ENCODE data around the gene RNF217.
A peak's percentile ranks its signal among the peaks of the same experiment; 100 is the strongest.

RNF217 gene

DNA sequence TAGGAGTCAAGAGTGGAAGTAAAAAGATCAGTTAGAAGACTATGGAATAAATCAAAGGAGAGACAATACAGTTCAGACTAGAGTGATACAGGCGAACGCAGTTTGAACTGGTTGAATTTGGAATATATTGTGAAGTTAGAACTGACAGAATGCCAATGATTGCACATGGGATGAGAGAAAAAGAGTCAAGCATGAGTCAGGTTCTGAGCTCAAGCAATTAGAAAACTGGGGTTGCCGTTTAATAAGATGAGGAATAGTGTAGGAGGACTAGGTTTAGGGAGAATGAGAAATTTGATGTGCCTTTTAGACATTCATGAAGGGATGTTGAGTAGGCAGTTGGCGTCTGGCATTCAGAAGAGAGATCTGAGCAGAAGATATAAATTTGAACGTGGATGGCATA lies 8.0 kb downstream of the RNF217 start:
- TF ChIP-seq, protein P1, sequence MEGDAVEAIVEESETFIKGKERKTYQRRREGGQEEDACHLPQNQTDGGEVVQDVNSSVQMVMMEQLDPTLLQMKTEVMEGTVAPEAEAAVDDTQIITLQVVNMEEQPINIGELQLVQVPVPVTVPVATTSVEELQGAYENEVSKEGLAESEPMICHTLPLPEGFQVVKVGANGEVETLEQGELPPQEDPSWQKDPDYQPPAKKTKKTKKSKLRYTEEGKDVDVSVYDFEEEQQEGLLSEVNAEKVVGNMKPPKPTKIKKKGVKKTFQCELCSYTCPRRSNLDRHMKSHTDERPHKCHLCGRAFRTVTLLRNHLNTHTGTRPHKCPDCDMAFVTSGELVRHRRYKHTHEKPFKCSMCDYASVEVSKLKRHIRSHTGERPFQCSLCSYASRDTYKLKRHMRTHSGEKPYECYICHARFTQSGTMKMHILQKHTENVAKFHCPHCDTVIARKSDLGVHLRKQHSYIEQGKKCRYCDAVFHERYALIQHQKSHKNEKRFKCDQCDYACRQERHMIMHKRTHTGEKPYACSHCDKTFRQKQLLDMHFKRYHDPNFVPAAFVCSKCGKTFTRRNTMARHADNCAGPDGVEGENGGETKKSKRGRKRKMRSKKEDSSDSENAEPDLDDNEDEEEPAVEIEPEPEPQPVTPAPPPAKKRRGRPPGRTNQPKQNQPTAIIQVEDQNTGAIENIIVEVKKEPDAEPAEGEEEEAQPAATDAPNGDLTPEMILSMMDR (IDR thresholded peaks at IDR 0.05; ENCODE audit: low read length, missing control alignments), result no peak
- H3K4me3 ChIP-seq (replicated peaks; ENCODE audit: low read depth, low read length), result no peak overlapping the region
- no peak for DNase-seq (ENCODE audit: low read depth)

DNA sequence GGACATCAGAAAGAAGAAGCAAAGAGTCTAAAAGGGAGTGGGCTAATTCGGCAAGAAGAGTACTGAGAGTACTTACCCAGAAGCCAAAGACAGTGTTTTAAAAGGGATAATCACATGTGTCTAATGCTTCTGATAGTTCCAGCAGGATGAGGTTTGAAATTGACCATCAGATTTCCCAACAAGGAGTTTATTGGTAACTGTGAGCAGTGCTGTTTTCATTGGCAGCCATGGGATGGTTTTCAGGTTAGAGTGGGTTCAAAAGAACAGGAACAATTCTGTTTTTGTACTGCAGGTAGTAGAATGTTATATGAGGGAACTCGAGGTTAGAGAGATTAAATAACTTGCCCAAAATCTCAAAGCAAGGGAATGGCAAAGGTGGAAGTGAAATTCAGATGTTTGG lies 8.5 kb downstream of the RNF217 start:
- no peak for DNase-seq (ENCODE audit: low read depth)
- TF ChIP-seq, protein P1 (IDR thresholded peaks at IDR 0.05; ENCODE audit: low read length, missing control alignments), result no peak
- no peak overlapping the region for H3K4me3 ChIP-seq (replicated peaks; ENCODE audit: low read depth, low read length)

DNA sequence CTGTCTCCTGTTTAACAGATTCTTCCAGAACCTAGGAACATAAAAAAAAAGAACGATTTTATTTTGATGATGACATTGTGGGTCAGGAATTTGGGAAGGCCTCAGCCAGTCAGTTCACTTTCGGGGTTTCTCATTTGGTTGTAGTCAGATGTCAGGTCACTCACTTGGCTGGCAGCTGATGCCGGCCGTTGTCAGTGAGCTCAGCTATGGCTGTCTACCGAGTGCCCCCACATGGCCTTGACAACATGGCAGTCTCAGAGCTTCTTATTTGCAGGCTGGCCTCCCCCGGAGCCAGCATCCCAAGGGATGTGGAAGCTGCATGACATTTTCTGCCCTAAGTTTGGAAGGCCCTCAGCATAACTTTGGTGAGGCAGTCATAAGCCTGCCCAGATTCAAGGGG lies 11.5 kb downstream of the RNF217 start:
- DNase-seq (ENCODE audit: low read depth), result no peak
- TF ChIP-seq, protein P1 (IDR thresholded peaks at IDR 0.05; ENCODE audit: low read length, missing control alignments), result no peak
- H3K4me3 ChIP-seq (replicated peaks; ENCODE audit: low read depth, low read length), result no peak overlapping the region

DNA sequence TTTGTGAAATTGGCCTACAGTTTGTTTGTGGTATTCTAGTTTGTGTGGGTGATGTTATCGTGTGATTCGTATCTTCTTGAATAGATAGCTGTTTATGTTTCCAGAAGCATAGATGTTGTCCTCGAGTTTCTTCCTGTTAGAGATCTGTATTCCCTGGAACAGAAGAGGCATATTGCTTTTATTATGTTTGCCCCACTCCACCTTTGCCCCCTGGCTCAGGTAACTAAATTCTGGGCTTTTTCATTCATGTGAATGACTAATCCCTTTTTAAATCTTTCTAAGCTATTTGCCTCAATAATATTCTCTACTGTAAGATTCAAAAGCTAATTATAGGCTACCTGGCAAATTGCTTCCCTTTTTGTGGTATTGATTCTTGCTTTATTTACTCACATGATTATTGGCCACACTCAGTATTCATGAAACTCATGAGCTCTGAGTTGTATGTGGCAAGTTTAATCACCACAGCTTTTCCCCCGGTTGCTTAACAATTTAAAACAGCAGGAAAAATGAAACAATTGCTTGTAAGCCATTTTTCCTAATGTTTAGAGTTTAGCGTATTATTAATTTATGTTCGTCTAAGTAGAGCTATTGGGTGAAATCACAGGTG lies 12.6 kb downstream of the RNF217 start:
- no peak for DNase-seq (ENCODE audit: low read depth)
- H3K4me3 ChIP-seq (replicated peaks; ENCODE audit: low read depth, low read length), result no peak overlapping the region
- TF ChIP-seq, protein P1 (IDR thresholded peaks at IDR 0.05; ENCODE audit: low read length, missing control alignments), result no peak

DNA sequence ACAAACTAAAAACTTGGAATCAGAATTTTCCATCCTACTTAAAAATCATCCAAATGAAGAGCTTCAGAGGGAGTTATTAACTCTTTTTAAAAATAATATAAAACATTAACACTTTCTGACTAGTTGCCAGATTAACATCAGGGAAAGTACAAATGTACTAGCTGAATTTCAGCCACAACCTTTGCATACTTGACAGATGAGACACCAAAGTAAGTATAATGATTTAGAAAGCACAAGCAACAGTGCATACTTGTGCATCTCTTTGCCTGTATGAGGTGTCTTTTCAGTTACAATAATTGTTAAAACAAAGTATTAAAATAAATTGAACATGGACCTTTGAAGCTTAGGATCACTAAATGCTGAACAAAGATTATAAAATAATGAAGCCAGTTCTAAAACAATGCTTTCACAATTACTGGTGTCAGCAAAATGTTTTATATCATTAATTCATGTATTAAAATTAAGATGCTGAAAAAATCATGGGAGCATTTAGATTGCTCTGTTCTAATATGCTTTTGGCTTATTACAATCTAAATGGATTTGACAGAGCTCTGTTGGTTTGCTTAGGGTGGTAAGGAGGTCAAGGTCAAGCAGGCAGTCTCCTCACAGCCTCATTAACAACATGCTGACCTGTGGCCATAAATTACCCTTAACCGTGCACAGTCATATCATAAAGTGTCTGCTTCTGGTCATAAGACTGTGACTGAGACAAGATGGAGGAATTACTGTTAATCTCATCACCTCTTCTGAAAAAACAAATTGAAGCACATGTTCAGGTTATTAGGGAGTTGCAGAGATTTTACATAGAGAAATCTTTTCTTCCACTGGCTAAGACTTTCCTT lies 15.1 kb downstream of the RNF217 start:
- DNase-seq (ENCODE audit: low read depth), result peak; percentile 42
- TF ChIP-seq, protein P1 (IDR thresholded peaks at IDR 0.05; ENCODE audit: low read length, missing control alignments), result no peak
- H3K4me3 ChIP-seq (replicated peaks; ENCODE audit: low read depth, low read length), result no peak overlapping the region

DNA sequence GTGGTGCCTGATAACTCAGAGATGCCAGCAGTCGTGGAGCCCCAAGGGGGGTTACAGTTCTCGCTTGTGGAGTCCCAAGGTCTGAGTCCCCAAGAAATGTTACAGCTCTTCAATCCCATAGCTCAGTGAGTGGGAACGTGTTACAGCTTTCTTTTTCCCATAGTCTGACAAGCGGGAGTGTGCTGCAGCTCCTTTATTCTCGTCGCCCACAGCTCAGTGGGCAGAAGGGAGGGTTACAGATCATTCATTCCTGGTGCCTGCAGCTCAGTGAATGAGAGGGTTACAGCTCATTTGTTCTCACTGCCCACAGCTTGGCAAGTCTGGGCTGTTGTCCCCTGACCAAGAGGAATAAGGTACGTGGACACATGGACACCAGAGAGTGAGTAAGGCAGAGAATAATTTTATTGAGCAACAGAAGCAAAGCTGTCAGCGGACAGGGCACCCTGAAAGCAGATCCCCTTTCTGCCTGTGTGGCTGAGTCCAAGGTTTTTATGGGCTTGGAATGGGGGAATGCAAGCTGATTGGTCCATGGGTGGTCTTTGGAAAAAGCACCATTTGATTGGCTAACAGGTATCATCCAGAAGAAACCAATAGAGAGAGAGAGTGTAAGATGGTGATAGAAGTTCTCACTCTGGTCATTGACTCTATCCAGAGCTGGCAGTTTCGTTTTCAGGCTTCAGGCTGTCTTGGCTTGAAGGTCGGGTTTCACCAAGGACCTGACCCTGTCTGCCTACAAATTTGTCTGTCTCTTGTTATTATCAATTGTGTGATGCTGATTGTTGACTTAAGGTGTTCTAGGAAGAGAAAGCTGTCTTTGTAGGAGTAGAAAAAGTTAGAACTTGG lies 16.4 kb downstream of the RNF217 start:
- TF ChIP-seq, protein P1 (IDR thresholded peaks at IDR 0.05; ENCODE audit: low read length, missing control alignments), result no peak
- DNase-seq (ENCODE audit: low read depth), result no peak
- H3K4me3 ChIP-seq (replicated peaks; ENCODE audit: low read depth, low read length), result no peak overlapping the region

All from fibroblast of pulmonary artery (primary cell).